Heart right ventricle (tissue), 16 donors: ENCODE measurements around the gene RHOF. TPM values are rescaled to one million over a fixed set of nuclear protein-coding genes. Genes with fewer than 3 reads are reported as not detected.

ENCODE experiments used
- ATAC-seq, 8 donors: fragments of 200-7000 bp; cut with Tn5 transposase; one replicate each; pipeline ENCODE4 v1.9.1; 2020; ENCODE audit warnings: mild to moderate bottlenecking in 8 of 8, moderate library complexity in 8 of 8, moderate number of reproducible peaks in 1 of 8
- DNase-seq, 2 donors: peaks; one replicate each; pipeline ENCODE4 v3.0.0-alpha.2; 2020
- H3K27ac ChIP-seq, 10 donors: fragments of 200-600 bp; sonication (generic) in 2 of 10; one replicate each; pipeline versions ENCODE4 v1.5.0 to v1.8.0; 2020 to 2022; ENCODE audit warnings: mild to moderate bottlenecking in 3 of 10
- H3K27me3 ChIP-seq, 7 donors: fragments of 200-600 bp; one replicate each; pipeline ENCODE4 v1.8.0; 2021 to 2022; ENCODE audit warnings: mild to moderate bottlenecking in 2 of 7
- H3K36me3 ChIP-seq, 9 donors: fragments of 200-600 bp; sonication (generic) in 1 of 9; one replicate each; pipeline versions ENCODE4 v1.5.0 to v1.8.0; 2020 to 2022; ENCODE audit warnings: mild to moderate bottlenecking in 2 of 9
- H3K4me1 ChIP-seq, 9 donors: fragments of 200-600 bp; sonication (generic) in 1 of 9; one replicate each; pipeline versions ENCODE4 v1.5.0 to v1.8.0; 2020 to 2022; ENCODE audit warnings: mild to moderate bottlenecking in 4 of 9
- H3K4me3 ChIP-seq, 10 donors: fragments of 200-600 bp; sonication (generic) in 2 of 10; one replicate each; pipeline versions ENCODE4 v1.5.0 to v1.8.0; 2020 to 2022; ENCODE audit warnings: mild to moderate bottlenecking in 7 of 10, moderate library complexity in 2 of 10
- H3K9me3 ChIP-seq, 11 donors: fragments of 200-600 bp in 10 of 11; sonication (generic) in 2 of 11; one replicate each; pipeline versions ENCODE4 v1.5.0 to v1.8.0; 2013 to 2022; ENCODE audit warnings: mild to moderate bottlenecking in 2 of 11, control low read depth in 1 of 11, moderate library complexity in 1 of 11
- CTCF ChIP-seq, 9 donors: fragments of 200-600 bp; sonication (generic) in 2 of 9; IDR thresholded peaks; one replicate each; pipeline versions ENCODE4 v1.5.0 to v1.8.0; 2021 to 2022; ENCODE audit warnings: antibody characterized with exemption in 9 of 9, mild to moderate bottlenecking in 5 of 9, moderate library complexity in 1 of 9
- WGBS, 2 donors: extraction: QIAGEN DNeasy Blood & Tissue Kit; methylation state at CpG; one replicate each; pipeline ENCODE4 v1.1.7; 2013; ENCODE audit warnings: inconsistent platforms in 1 of 2; 5-methylcytosine and 5-hydroxymethylcytosine counted together
- intact Hi-C, 10 donors: fragments of 100-400 bp; cut with DNase I; formaldehyde crosslinking; loops; one replicate each; pipeline versions ENCODE4 v1.11.1 to v1.14.2; 2022
- polyA plus RNA-seq, 2 donors: library from polyadenylated mRNA; stranded (reverse); fragments of 200-250 nt; gene quantifications; one replicate each; pipeline ENCODE4 v1.2.3, GENCODE V29; 2013
- total RNA-seq, 10 donors: library from RNA; stranded (reverse); fragmentation: NEBNext Ultra II Directional in 3 of 10; extraction: Animal tissue kit (Norgen Biotek cat#: 25700) in 3 of 10; gene quantifications; one replicate each; pipeline versions ENCODE4 v1.2.1 to v1.2.4, GENCODE V29; 2021 to 2023
- donor health status: Arrhythmogenic right ventricular cardiomyopathy.
- donor health status: ischemic (EF 13 %, LVEDD 7.1; RV severe dilation, severe dysfunction).
- donor health status: healthy with polysubstance abuse.
- donor health status: DM: no; HTN: yes; CAD: no.
- donor health status: DM: no; HTN: no; CAD: no.
- donor health status: ischemic (EF 25% LVEDD 6.9; RV normal size, moderate dysfunction).
- donor health status: ischemic (EF 25% LVEDD 5.7; RV mildly dilated, moderate dysfunction).
- donor health status: healthy.
- donor health status: DM: yes; HTN: yes; CAD: no.
- donor health status: Ischemic cardiomyopathy.
- donor health status: ischemic (EF 35%, LVEDD 5.7; RV mildly dilated, moderate dysfunction).
- donor health status: nonischemic (EF 11% LVEDD 7.7; RV severe dilation, severe dysfunction).
- donor health status: DM: yes; HTN: yes; CAD: no.
- donor health status: PGD.
- donor health status: ischemic (EF 29% LVEDD 5.4; RV normal size, mild dysfunction).
- donor health status: nonischemic (EF 23%, LVEDD 6.1; RV moderate dilation, normal function).

RHOF gene
- total and polyA plus RNA-seq, 12 donors: 16.5 to 45.6 (median 24.7) TPM

GRCh38 chr12:121789233-121789781, 4.2 kb downstream of the RHOF start:
- peaks cover 6 to 78% (median 35%) of the 10 kb centered on the region in 9 donors for H3K4me1 ChIP-seq
- peak in 4 of 9 donors; percentile 8 to 26 (median 25) for TF ChIP-seq CTCF (IDR thresholded peaks at IDR 0.05)
- 55 to 69% methylated on average over 13 of the region's 13 CpGs for WGBS, 2 donors
- H3K4me3 ChIP-seq: peak overlapping the region in 1 of 10 donors; percentile 72
- ATAC-seq (peak in 6 of 8 donors; percentile 36 to 82 (median 58)), DNase-seq (no peak)
- H3K36me3 ChIP-seq: no peaks in the 10 kb centered on the region
- H3K27me3 ChIP-seq: no peaks in the 10 kb centered on the region
- intact Hi-C loops: no loop called here
- no peaks in the 10 kb centered on the region for H3K9me3 ChIP-seq
- peak overlapping the region; percentile 17 to 100 (median 80) for H3K27ac ChIP-seq

- H3K4me1 ChIP-seq: peaks cover 0 to 75% (median 27%) of the 10 kb centered on the region in 9 donors
- ATAC-seq: no peak
Observed at GRCh38 chr12:121788176-121788818, 5.2 kb downstream of the RHOF start.

GRCh38 chr12:121787063-121788025, 6.1 kb downstream of the RHOF start:
- H3K36me3 ChIP-seq: no peaks in the 10 kb centered on the region

More at GRCh38 chr12:121788176-121788818, 5.2 kb downstream of the RHOF start:
- DNase-seq: no peak
- intact Hi-C loops: no loop called here
- no peaks in the 10 kb centered on the region for H3K9me3 ChIP-seq
- H3K36me3 ChIP-seq: no peaks in the 10 kb centered on the region
- WGBS, 2 donors: 71 to 79% methylated on average over 7 of the region's 7 CpGs
- H3K27ac ChIP-seq: peak overlapping the region in 7 of 10 donors; percentile 77 to 100 (median 82)
- no peaks in the 10 kb centered on the region for H3K27me3 ChIP-seq
- TF ChIP-seq CTCF (IDR thresholded peaks at IDR 0.05): no peak
- peak overlapping the region in 1 of 10 donors; percentile 72 for H3K4me3 ChIP-seq

More at GRCh38 chr12:121787063-121788025, 6.1 kb downstream of the RHOF start:
- DNase-seq (no peak), ATAC-seq (peak in 1 of 8 donors; percentile 43)
- no peaks in the 10 kb centered on the region for H3K27me3 ChIP-seq
- intact Hi-C loops: no loop called here
- no peak overlapping the region for H3K4me3 ChIP-seq
- TF ChIP-seq CTCF (IDR thresholded peaks at IDR 0.05): no peak
- peaks cover 0 to 73% (median 25%) of the 10 kb centered on the region in 9 donors for H3K4me1 ChIP-seq
- WGBS, 2 donors: 71 to 82% methylated on average over 17 of the region's 17 CpGs
- H3K27ac ChIP-seq: peak overlapping the region in 7 of 10 donors; percentile 14 to 100 (median 68)
- no peaks in the 10 kb centered on the region for H3K9me3 ChIP-seq
